Kidney capillary endothelial cell (primary cell): ENCODE data around the gene CDHR1.

Experiments
- DNase-seq: peaks from one replicate; pipeline ENCODE4 v3.0.0-alpha.2; 2018; ENCODE audit warnings: low spot score

CDHR1 gene

GRCh38 chr10:84233940-84234339, 39.6 kb downstream of the CDHR1 start:
- no peak for DNase-seq

GRCh38 chr10:84234479-84234878, 40.1 kb downstream of the CDHR1 start:
- DNase-seq = no peak

DNA sequence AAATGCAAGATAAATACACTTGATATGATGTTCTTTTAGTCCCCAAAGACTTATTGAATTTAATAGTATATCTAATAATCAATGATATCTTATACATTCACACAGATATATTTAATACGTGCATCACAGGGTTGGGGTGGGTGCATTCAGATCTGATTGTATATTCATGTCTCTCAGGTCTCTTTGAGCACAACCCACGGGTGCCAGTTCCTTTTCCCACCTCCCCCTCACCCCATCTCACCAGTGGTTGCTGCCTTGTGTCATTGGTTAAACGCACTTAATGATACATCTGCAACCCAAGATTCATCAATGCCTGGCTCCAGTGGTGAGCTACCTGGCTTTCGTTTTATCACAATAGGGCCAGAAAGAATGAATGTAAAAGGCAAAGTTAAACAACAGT, 40.8 kb downstream of the CDHR1 start:
- DNase-seq = no peak

GRCh38 chr10:84236807-84237198, 42.5 kb downstream of the CDHR1 start:
- DNase-seq = no peak

GRCh38 chr10:84237199-84238051, 43.1 kb downstream of the CDHR1 start:
- DNase-seq = no peak

DNA sequence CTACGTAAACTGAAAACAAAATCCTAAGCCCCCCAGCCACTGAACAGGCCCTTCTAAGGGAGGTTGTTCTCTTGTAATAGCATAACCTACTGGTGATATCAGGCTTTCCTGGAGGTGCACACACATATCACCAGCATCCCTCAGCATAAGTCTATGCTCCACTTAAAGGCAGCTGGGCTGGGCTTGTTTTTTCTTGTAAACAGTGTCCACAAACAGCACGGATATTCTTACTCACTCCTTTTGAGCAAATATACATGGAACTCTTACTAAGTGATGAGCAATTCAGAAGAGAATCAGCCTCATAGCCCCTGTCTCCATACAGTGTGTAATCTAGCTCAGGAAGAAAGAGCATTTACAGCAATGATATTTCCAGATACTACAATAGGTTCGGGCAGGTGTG, 44.6 kb downstream of the CDHR1 start:
- DNase-seq = no peak

DNA sequence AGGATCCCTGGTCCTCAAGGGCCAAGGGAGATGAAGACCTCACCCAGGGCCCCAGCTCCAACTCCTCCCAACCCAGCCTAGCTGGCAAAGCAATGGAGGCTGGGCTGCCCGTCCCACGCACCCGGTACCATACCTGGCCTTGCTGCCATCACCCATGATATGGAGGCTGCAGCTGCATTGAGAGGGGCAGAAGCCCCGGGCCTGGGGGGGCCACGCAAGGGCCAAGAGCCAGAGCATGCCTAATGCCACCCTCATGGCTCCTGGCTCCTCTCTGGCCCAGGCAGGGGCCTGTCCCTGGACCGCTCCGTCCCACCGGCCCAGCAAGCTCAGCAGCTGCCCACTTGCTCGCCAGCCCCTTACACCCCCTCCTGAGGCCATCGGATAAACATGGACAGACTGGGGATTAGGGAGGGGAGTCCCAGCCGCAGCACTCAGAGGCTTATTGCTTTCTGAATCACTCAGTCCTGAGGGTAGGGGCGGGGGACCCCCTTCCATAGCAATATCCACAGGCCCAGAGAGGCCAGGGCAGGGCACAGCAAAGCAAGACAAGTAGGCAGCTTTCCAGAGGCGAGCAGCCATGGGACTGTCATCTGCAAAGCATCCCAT, 47.0 kb downstream of the CDHR1 start, which contains the start of gene LRIT1:
Gene LRIT1 (minus strand): TSS at position 362 of the 606 bp plus-strand sequence. CDS start 107 bp downstream, at position 255.
- DNase-seq = no peak

DNA sequence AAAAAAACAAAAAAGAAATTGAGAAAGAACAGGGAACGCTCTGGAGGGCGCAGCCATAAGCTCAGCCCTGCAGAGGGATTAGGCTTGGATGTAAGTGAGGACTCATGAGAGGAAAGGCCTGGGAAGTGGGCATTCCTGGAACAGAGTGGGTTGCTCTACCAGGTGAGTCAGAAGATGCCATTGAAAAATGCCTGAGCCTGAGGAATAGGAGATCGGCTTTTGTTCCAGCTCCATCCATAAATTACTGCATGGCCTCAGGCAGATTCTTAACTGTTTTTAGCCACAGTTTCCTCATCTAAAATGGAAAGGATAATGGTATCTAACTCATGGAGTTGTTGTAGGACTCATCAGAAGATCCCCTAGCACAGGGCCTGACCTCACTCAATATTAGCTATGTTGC, 49.4 kb downstream of the CDHR1 start:
- no peak for DNase-seq

DNA sequence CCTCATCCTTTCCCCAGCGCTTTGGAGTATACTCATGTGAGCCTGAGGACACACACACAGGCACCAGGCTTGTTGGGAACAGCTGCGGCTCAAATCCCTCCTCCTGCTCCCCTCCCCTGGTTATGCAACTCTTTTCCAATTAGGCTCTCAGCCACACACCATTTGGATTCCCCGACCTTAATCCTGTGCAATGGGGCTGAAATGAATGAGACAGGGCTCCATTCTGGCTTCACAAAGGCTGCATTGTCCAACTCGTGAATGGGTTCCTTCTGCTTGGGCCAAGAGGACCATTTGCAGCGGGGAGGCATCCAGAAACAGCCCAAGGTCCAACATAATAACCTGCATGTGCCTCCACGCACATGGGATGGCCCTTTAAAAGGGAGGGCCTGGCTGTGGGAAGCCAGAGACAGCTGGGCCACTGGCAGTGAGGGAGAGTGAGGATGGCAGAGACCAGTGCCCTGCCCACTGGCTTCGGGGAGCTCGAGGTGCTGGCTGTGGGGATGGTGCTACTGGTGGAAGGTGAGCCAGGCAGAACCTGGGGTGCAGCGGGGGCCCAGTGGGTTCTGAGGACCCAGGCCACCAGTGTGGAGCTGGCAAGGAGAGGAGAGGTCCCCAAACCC, 50.4 kb downstream of the CDHR1 start, which contains the start of gene RGR:
Gene RGR (plus strand): TSS at position 403 of the 620 bp plus-strand sequence. CDS start 38 bp downstream, at position 441.
- DNase-seq = no peak

- no peak for DNase-seq
These were observed 53.2 kb downstream of the CDHR1 start for GRCh38 chr10:84247496-84247895.

DNA sequence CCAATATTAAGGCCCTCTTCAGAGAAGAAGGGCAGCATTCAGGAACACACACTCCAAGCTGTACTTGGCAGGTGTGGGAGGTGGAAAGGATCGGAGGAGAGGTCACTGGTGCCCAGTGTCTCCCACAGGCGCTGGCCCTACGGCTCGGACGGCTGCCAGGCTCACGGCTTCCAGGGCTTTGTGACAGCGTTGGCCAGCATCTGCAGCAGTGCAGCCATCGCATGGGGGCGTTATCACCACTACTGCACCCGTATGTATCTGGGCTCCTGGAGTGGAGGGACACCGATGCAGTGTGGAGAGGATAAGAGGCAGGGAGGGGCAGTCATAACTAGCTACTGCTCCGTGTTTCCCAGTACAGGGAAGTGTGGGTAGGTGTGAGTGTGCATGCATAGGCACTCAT, 54.5 kb downstream of the CDHR1 start:
- no peak for DNase-seq

GRCh38 chr10:84254552-84255478, 60.5 kb downstream of the CDHR1 start:
- DNase-seq = no peak

GRCh38 chr10:84256510-84257342, 62.4 kb downstream of the CDHR1 start:
- DNase-seq = peak; percentile 16

DNA sequence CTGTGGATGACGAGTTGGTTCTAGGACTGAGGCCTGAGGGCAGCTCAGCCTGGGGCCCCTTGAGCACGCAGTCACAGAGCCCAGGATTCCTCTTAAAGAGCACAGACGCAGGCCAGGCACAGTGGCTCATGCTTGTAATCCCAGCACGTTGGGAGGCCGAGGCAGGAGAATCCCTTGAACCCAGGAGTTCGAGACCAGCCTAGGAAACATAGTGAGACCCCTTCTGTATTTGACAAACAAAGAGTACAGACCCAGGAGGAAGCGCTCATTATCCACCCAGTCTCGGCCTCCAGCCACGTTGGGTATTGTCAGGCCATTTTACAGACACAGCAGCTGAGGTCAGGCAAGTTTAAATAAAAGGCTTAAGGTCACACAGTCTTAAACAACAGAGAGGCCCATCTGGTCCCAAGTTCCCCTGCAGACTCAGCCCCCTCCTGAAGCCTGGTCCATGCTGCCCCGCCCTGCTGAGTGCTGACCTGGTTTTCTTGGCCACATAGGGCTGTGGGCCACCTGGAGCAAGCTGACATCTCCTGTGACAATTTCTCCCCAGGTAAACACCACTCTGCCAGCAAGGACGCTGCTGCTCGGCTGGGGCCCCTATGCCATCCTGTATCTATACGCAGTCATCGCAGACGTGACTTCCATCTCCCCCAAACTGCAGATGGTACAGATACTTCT, 63.1 kb downstream of the CDHR1 start:
- DNase-seq = no peak

GRCh38 chr10:84258034-84258695, 63.8 kb downstream of the CDHR1 start:
- DNase-seq = no peak

DNA sequence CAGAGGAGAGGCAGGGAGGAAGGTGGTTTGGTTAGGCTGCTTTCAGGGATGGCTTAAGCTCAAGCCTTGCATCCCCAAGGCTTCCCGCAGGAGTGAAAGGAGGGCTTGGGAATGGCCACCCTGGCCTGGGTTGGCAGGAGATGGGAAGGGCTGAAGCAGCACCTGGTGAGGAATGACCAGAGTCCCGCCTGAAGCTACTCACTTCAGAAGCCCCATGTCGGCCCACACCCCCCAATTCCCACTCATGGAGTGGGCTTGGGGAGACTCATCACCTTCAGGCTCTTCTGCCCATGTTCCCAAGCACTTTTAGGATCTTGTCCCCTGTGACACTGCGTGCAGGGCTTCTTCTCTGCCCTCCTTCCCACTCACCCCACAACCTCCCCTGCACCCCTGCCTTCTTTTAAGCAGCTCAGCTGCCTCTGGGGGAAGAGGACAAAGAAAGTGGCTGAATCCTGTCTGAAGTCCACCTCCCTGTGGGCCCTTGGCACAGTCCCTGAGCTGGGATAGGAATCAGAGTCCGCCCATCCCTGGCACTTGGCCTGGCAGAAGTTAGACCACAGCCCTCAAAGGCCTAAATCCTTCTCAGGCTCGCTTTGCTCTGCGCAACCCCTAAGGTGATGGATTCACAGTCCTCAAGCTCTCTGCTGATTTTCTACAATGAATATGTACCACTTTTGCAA, 67.0 kb downstream of the CDHR1 start:
- DNase-seq = no peak

DNA sequence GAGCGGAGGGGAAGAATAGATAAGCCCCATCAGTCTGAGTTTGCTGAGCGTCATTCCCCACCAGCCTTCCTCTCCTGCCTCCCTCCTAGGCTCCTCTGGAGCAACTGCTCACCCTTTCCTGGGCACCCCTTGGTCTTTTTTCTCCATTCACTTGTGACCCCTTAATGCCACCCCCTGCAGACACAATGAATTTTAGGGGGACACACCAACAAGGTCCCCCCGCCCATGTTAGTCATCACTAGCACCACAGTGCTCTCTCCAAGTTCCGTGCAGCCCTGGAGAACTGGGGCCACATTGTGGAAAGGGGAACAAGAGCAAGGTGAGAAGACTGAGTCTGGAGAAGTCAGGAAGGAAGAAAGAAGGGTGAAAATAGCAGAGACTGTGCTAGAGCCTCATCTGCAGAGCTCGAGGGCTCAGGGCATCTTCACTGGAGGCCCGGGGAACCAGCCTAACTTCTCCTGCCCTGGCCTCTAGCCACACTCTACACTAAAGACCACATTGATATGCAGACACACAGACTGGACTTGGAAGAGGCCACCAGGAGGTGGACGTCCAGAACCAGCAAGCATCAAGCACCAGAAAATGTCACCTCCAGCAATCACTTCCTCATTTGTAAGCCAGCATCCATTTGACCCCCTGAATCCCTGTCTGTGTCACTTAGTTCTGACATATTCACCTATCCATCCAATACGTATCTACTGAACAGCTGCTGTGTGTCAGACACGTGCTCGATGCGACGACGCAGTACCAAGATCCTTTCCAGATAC, 68.0 kb downstream of the CDHR1 start:
- DNase-seq = no peak

- no peak for DNase-seq
These were observed 69.4 kb downstream of the CDHR1 start for GRCh38 chr10:84263716-84264115.
